ENCODE measurements around the gene ZAR1.

- no peak for TF ChIP-seq ZNF274 (IDR thresholded peaks at IDR 0.05; ENCODE audit: low read depth, low read length)
- TF ChIP-seq YY1 (IDR thresholded peaks at IDR 0.05; ENCODE audit: insufficient read depth, insufficient read length): no peak
- no peak for TF ChIP-seq SUZ12 (IDR thresholded peaks at IDR 0.05; ENCODE audit: extremely low read depth, insufficient read depth, insufficient read length)
These were observed 17.3 kb upstream of the ZAR1 start for GRCh38 chr4:48472794-48473193.
